GM12878 (cell line): Measurements from ENCODE around the gene SPHKAP. TPM values are rescaled to one million over a fixed set of nuclear protein-coding genes. Genes with fewer than 3 reads are reported as not detected.

ENCODE experiments used
- ATAC-seq: fragments of 200-7000 bp; cut with Tn5 transposase; 3 replicates; pipeline ENCODE4 v1.9.1; 2020; ENCODE audit warnings: mild to moderate bottlenecking, moderate library complexity
- BruUV-seq: library from RNA; stranded (reverse); fragments of 400-500 nt; replicated peaks from 2 replicates; lab custom pipeline; 2021; lab: Mats Ljungman, UMichigan
- CTCF ChIA-PET: fragments of 300-600 bp; sonication (Branson Sonifier 250); formaldehyde crosslinking; extraction: SDS; loops from one replicate; lab custom pipeline; 2021; ENCODE audit warnings: inconsistent platforms; lab: Yijun Ruan, JAX
- POLR2A ChIA-PET: fragments of 350-600 bp; formaldehyde crosslinking; extraction: SDS; loops from one replicate; lab custom pipeline; 2021; ENCODE audit warnings: inconsistent platforms; lab: Charles Lee
- RAD21 ChIA-PET: fragments of 300-600 bp; sonication (Branson Sonifier 250); formaldehyde crosslinking; loops from one replicate; lab custom pipeline; 2023; ENCODE audit warnings: antibody characterized with exemption; ENCODE audit not compliant: unreplicated experiment; lab: Charles Lee
- SMC1A ChIA-PET: fragments of 300-600 bp; sonication (Branson Sonifier 250); formaldehyde crosslinking; loops from one replicate; lab custom pipeline; 2023; ENCODE audit not compliant: unreplicated experiment, uncharacterized antibody; lab: Charles Lee
- DNase-seq: peaks from one replicate; pipeline ENCODE4 v3.0.0-alpha.2; 2011; ENCODE audit warnings: low read depth, low spot score
- FAIRE-seq: peaks from 3 replicates; lab custom pipeline; 2011; peaks lifted over from hg19 to GRCh38; lab: Jason Lieb, UNC
- H2AFZ ChIP-seq: 2 replicates; pipeline ENCODE4 v1.6.0; 2011; ENCODE audit warnings: low read depth, low read length, control low read depth; ENCODE audit not compliant: control insufficient read depth
- H3K27ac ChIP-seq: 2 replicates; pipeline ENCODE4 v1.5.1; 2011; ENCODE audit warnings: control low read depth; ENCODE audit not compliant: control insufficient read depth, insufficient read depth
- H3K27me3 ChIP-seq, 2 experiments: replicated peaks in 1 of 2; 2 replicates each; pipeline versions ENCODE4 v1.6.0 to v1.6.1; 2011; ENCODE audit warnings: low read length in 1 of 2; ENCODE audit not compliant: control insufficient read depth in 2 of 2, insufficient read depth in 2 of 2
- H3K36me3 ChIP-seq, 2 experiments: 2 replicates each; pipeline ENCODE4 v1.5.1; 2011; ENCODE audit warnings: low read length in 1 of 2; ENCODE audit not compliant: control insufficient read depth in 2 of 2, insufficient read depth in 2 of 2
- H3K4me1 ChIP-seq: 2 replicates; pipeline ENCODE4 v1.6.1; 2011; ENCODE audit warnings: mild to moderate bottlenecking, low read length, moderate library complexity, mixed read lengths; ENCODE audit not compliant: control insufficient read depth, insufficient read depth
- H3K4me2 ChIP-seq: 2 replicates; pipeline ENCODE4 v1.6.0; 2011; ENCODE audit warnings: control low read depth; ENCODE audit not compliant: control insufficient read depth, insufficient read depth
- H3K4me3 ChIP-seq: fragments of 200-600 bp; sonication (generic); 2 replicates; pipeline ENCODE4 v1.5.1; 2016
- H3K79me2 ChIP-seq: 2 replicates; pipeline ENCODE4 v1.6.0; 2011; ENCODE audit warnings: low read length; ENCODE audit not compliant: control insufficient read depth, insufficient read depth
- H3K9ac ChIP-seq: 2 replicates; pipeline ENCODE4 v1.8.0; 2011; ENCODE audit warnings: low read length, control low read depth, mixed read lengths; ENCODE audit not compliant: control insufficient read depth, insufficient read depth
- H3K9me3 ChIP-seq: replicated peaks from 3 replicates; pipeline ENCODE4 v1.5.1; 2011; ENCODE audit warnings: mild to moderate bottlenecking, low read length; ENCODE audit not compliant: control insufficient read depth, insufficient read depth
- H4K20me1 ChIP-seq: 2 replicates; pipeline ENCODE4 v1.6.0; 2011; ENCODE audit not compliant: control insufficient read depth, insufficient read depth
- BMI1 ChIP-seq: fragments of 450-650 bp; IDR thresholded peaks from 2 replicates; pipeline ENCODE4 v1.6.1; 2016; ENCODE audit warnings: mild to moderate bottlenecking, moderate library complexity, borderline replicate concordance
- CBFB ChIP-seq: IDR thresholded peaks from 2 replicates; pipeline ENCODE4 v1.6.1; 2016; ENCODE audit warnings: antibody characterized with exemption, low read depth
- KLF5 ChIP-seq: fragments of 450-650 bp; IDR thresholded peaks from 2 replicates; pipeline ENCODE4 v1.6.1; 2014; ENCODE audit warnings: mild to moderate bottlenecking; ENCODE audit not compliant: partially characterized antibody
- NFYB ChIP-seq: IDR thresholded peaks from 2 replicates; pipeline ENCODE4 v1.6.1; 2011; ENCODE audit warnings: low read depth, mild to moderate bottlenecking, low read length, improper control_type of control experiment, moderate library complexity; ENCODE audit not compliant: insufficient read depth
- PML ChIP-seq: IDR thresholded peaks from 2 replicates; pipeline ENCODE4 v1.6.1; 2012; ENCODE audit warnings: low read length, inconsistent platforms
- RBBP5 ChIP-seq: fragments of 200-600 bp; sonication (generic); conservative IDR thresholded peaks from 2 replicates; pipeline ENCODE4 v1.6.1; 2016
- SRF ChIP-seq, 2 experiments: IDR thresholded peaks; 2 replicates each; pipeline ENCODE4 v1.6.1; 2011; ENCODE audit warnings: low read depth in 2 of 2, low read length in 2 of 2, mild to moderate bottlenecking in 1 of 2, moderate library complexity in 1 of 2
- TCF3 ChIP-seq: IDR thresholded peaks from 2 replicates; pipeline ENCODE4 v1.6.1; 2012; ENCODE audit warnings: low read depth, mild to moderate bottlenecking, low read length, borderline replicate concordance; ENCODE audit not compliant: insufficient read depth
- ZBED1 ChIP-seq: IDR thresholded peaks from 2 replicates; pipeline ENCODE4 v1.6.1; 2016; ENCODE audit warnings: borderline replicate concordance
- WGBS: methylation state at CpG from one replicate; pipeline ENCODE4 v1.1.6; 2016; ENCODE audit warnings: low lambda C conversion rate; ENCODE audit not compliant: insufficient replicate concordance, insufficient coverage; ENCODE audit errors: missing lambda C conversion rate; 5-methylcytosine and 5-hydroxymethylcytosine counted together
- in situ Hi-C: fragments of 300-500 bp; cut with MboI; formaldehyde crosslinking; loops from 9 replicates; pipeline ENCODE4 v1.14.3; 2018; ENCODE audit warnings: mixed read lengths
- intact Hi-C: fragments of 100-400 bp; cut with micrococcal nuclease; formaldehyde crosslinking; loops from one replicate; pipeline ENCODE4 v1.14.2; 2022; ENCODE audit not compliant: unreplicated experiment
- polyA plus RNA-seq, 11 experiments: library from polyadenylated mRNA; depleted of rRNA in 4 of 11; unstranded in 6 of 11; stranded (reverse) in 5 of 11; fragments of >200 nt; fragmentation: Nextera tagmentation in 4 of 11; fragmentation: Illumina TruSeq in 1 of 11; extraction: Ambion mirVana in 4 of 11; extraction: Trizol in 1 of 11; gene quantifications; 1 replicate in 1 of 11; 2 replicates in 10 of 11; pipeline versions ENCODE4 v1.2.1 to v1.2.3, GENCODE V29; 2011 to 2016; ENCODE audit warnings: inconsistent platforms in 2 of 11, missing spikeins in 2 of 11, low read depth in 1 of 11
- total RNA-seq, 4 experiments: library from RNA; depleted of rRNA in 3 of 4; stranded (reverse); fragments of >200 nt in 3 of 4; fragmentation: Illumina TruSeq in 1 of 4; extraction: Trizol in 1 of 4; gene quantifications; 2 replicates each; pipeline versions ENCODE4 v1.2.1 to v1.2.3, GENCODE V29; 2013 to 2021
- TF ChIP-seq, protein P1 (sequence below): fragments of 450-650 bp; IDR thresholded peaks from 2 replicates; pipeline ENCODE4 v1.6.1; 2017; ENCODE audit warnings: mild to moderate bottlenecking
- TF ChIP-seq, protein P2 (sequence below): fragments of 450-650 bp; formaldehyde crosslinking; IDR thresholded peaks from 2 replicates; pipeline ENCODE4 v1.4.0; 2020; ENCODE audit warnings: mild to moderate bottlenecking, moderate library complexity

The SPHKAP gene
- total and polyA plus RNA-seq, 10 of the 15 experiments (the other 5 are each of a cell fraction or from before 2014, with no cell fraction given), result 0.03 TPM; not detected in 9

DNA sequence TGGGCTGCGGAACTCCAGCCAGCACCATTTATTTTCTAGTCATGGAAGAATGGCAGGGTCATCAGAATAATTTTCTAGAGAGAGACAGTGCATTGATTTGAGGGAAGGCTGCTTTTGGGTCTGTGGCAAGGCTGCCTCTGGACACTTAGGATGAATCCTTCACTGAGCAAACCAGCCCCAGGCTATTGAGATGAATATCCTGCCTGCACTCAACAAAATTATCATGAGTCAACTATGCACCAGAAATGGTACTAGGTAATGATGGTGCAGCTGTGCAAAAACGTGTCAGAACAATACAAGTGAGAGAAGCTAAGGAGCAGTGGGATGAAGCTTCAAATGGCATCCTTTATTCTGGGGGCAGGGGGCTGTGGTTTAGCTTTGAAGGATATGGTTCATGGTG is 115.8 kb downstream of the SPHKAP start (continued):
- TF ChIP-seq BMI1 (no peak), TCF3 (no peak)

DNA sequence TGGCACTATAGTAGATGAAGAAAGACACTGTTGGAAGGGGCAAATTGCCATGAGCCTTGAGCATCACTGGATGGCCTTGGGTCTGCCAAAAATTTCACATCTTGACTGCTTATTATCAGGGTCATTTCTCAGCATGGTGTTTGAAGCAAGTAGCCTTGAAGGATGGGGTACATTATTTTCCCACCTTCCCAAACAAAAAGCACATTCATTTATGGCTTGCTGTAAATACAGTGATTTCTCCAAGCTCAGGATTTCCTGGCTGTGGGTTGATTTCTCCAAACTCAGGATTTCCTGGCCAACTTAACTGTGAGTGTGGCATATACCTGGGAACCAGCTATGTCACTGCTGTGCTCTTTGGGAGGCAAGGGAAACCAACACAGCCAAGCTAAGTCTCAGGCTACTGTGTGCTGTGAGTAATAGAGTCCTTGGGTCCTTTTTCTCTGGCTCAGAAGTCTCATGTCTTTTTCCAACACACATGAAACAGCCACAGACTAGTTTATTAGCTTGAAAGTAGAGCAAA is 116.6 kb downstream of the SPHKAP start:
- SMC1A ChIA-PET, result no interaction called here
- Histone ChIP-seq H3K9me3 (no peaks in the 10 kb centered on the region), H4K20me1 (no peaks in the 10 kb centered on the region), H2AFZ (no peak overlapping the region), H3K4me3 (no peak overlapping the region), H3K4me1 (no peaks in the 10 kb centered on the region), H3K4me2 (no peak overlapping the region), H3K36me3 (no peaks in the 10 kb centered on the region), H3K79me2 (no peaks in the 10 kb centered on the region), H3K9ac (no peak overlapping the region), H3K27ac (no peak overlapping the region), H3K27me3 (no peaks in the 10 kb centered on the region)
- RAD21 ChIA-PET, result no interaction called here
- TF ChIP-seq CBFB (no peak), BMI1 (no peak), RBBP5 (no peak), ZBED1 (no peak)
- BruUV-seq, result no TSS peak
- CTCF ChIA-PET, result no interaction called here
- DNase-seq, result no peak
- no peak for FAIRE-seq
- POLR2A ChIA-PET, result no interaction called here
- no peak for ATAC-seq
- intact Hi-C loops (no loop called here), in situ Hi-C loops (no loop called here)

DNA sequence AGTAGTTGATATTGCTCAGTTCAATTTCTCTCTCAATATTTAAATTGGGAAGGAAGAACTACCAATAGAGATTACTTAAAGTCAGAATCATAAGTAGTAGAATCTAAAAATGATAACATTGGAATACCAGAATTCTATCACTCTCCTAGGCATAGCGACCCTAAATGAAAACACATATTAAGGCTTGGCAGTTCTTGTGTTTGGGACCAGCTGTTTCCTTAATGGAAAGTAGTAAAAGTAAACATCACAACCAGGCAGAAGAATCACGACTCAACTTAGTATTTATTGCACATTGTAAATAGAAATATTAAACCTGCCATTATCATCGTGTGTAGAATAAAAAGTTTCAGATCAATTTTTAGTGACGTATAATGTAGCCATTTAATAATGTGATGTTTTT is 117.5 kb downstream of the SPHKAP start:
- SMC1A ChIA-PET, result no interaction called here
- H3K4me1 ChIP-seq, result no peaks in the 10 kb centered on the region
- H3K27ac ChIP-seq, result no peak overlapping the region
- CTCF ChIA-PET, result no interaction called here
- 36% methylated on average over 4 of the region's 4 CpGs for WGBS
- H4K20me1 ChIP-seq, result no peaks in the 10 kb centered on the region
- no peak overlapping the region for H3K4me3 ChIP-seq
- H3K4me2 ChIP-seq, result no peak overlapping the region
- in situ Hi-C loops, result no loop called here
- no peaks in the 10 kb centered on the region for H3K36me3 ChIP-seq
- FAIRE-seq (no peak), DNase-seq (no peak), ATAC-seq (no peak)
- no peak overlapping the region for H3K9ac ChIP-seq
- no peaks in the 10 kb centered on the region for H3K79me2 ChIP-seq
- H2AFZ ChIP-seq, result no peak overlapping the region
- BruUV-seq, result no TSS peak
- H3K9me3 ChIP-seq, result no peaks in the 10 kb centered on the region
- intact Hi-C loops, result no loop called here
- RAD21 ChIA-PET, result no interaction called here
- H3K27me3 ChIP-seq, result no peaks in the 10 kb centered on the region
- POLR2A ChIA-PET, result no interaction called here
- TF ChIP-seq, protein P1, sequence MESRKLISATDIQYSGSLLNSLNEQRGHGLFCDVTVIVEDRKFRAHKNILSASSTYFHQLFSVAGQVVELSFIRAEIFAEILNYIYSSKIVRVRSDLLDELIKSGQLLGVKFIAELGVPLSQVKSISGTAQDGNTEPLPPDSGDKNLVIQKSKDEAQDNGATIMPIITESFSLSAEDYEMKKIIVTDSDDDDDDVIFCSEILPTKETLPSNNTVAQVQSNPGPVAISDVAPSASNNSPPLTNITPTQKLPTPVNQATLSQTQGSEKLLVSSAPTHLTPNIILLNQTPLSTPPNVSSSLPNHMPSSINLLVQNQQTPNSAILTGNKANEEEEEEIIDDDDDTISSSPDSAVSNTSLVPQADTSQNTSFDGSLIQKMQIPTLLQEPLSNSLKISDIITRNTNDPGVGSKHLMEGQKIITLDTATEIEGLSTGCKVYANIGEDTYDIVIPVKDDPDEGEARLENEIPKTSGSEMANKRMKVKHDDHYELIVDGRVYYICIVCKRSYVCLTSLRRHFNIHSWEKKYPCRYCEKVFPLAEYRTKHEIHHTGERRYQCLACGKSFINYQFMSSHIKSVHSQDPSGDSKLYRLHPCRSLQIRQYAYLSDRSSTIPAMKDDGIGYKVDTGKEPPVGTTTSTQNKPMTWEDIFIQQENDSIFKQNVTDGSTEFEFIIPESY, result no peak
- TF ChIP-seq SRF (IDR thresholded peaks at IDR 0.05; ENCODE audit: low read depth in 2 of 2, low read length in 2 of 2), result no peak
- TF ChIP-seq ZBED1, result no peak
- TF ChIP-seq CBFB, result no peak
- no peak for TF ChIP-seq PML
- TF ChIP-seq, protein P2, sequence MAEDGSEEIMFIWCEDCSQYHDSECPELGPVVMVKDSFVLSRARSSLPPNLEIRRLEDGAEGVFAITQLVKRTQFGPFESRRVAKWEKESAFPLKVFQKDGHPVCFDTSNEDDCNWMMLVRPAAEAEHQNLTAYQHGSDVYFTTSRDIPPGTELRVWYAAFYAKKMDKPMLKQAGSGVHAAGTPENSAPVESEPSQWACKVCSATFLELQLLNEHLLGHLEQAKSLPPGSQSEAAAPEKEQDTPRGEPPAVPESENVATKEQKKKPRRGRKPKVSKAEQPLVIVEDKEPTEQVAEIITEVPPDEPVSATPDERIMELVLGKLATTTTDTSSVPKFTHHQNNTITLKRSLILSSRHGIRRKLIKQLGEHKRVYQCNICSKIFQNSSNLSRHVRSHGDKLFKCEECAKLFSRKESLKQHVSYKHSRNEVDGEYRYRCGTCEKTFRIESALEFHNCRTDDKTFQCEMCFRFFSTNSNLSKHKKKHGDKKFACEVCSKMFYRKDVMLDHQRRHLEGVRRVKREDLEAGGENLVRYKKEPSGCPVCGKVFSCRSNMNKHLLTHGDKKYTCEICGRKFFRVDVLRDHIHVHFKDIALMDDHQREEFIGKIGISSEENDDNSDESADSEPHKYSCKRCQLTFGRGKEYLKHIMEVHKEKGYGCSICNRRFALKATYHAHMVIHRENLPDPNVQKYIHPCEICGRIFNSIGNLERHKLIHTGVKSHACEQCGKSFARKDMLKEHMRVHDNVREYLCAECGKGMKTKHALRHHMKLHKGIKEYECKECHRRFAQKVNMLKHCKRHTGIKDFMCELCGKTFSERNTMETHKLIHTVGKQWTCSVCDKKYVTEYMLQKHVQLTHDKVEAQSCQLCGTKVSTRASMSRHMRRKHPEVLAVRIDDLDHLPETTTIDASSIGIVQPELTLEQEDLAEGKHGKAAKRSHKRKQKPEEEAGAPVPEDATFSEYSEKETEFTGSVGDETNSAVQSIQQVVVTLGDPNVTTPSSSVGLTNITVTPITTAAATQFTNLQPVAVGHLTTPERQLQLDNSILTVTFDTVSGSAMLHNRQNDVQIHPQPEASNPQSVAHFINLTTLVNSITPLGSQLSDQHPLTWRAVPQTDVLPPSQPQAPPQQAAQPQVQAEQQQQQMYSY (CRISPR knock-in tag), result no peak
- no peak for TF ChIP-seq NFYB
- TF ChIP-seq KLF5, result no peak
